Measurements from ENCODE around the gene OOSP1. TPM values are rescaled to one million over a fixed set of nuclear protein-coding genes. Genes with fewer than 3 reads are reported as not detected.
A peak's percentile ranks its signal among the peaks of the same experiment; 100 is the strongest.
"Not testable (repeated sequence)": the region's sequence is repeated elsewhere in the genome, so short reads cannot be mapped to it uniquely, and the experiment has no call there.

OOSP1 gene
- not detected for total RNA-seq

- no peak within 1 kb of the TSS for H3K27ac Mint-ChIP-seq
- H3K4me3 Mint-ChIP-seq, result no peak within 1 kb of the TSS
- no peaks in the 10 kb centered on the region for H3K9me3 Mint-ChIP-seq
- DNase-seq (no peak), ATAC-seq (replicated peaks in 1 of 2) (no peak)
- no peaks in the 10 kb centered on the region for H3K4me1 Mint-ChIP-seq (ENCODE audit: low read depth)
- H3K36me3 Mint-ChIP-seq (ENCODE audit: insufficient read depth in 2 of 2), result no peaks in the 10 kb centered on the region
- H3K27me3 Mint-ChIP-seq (ENCODE audit: low read depth), result no peaks in the 10 kb centered on the region
Measured at GRCh38 chr11:59938132-59938531, at the start of gene OOSP1. OOSP1 (plus strand) TSS chr11:59938432; CDS start chr11:59938455, 23 bp downstream.

- DNase-seq (no peak), ATAC-seq (replicated peaks in 1 of 2) (no peak)
- Mint-ChIP-seq H3K27me3 (ENCODE audit: low read depth) (peaks cover 28% of the 10 kb centered on the region), H3K9me3 (peaks cover 12 to 21% of the 10 kb centered on the region in 2 donors), H3K27ac (no peak overlapping the region), H3K4me1 (ENCODE audit: low read depth) (no peaks in the 10 kb centered on the region), H3K36me3 (ENCODE audit: insufficient read depth in 2 of 2) (peaks cover 12 to 13% of the 10 kb centered on the region in 2 donors), H3K4me3 (no peak overlapping the region)
Measured at GRCh38 chr11:59891781-59892181, 46.5 kb upstream of the OOSP1 start.

- Mint-ChIP-seq H3K36me3 (ENCODE audit: insufficient read depth in 2 of 2) (peaks cover 8% of the 10 kb centered on the region in 2 donors), H3K27ac (no peak overlapping the region), H3K27me3 (ENCODE audit: low read depth) (peaks cover 28% of the 10 kb centered on the region), H3K9me3 (peaks cover 7 to 13% of the 10 kb centered on the region in 2 donors), H3K4me3 (no peak overlapping the region), H3K4me1 (ENCODE audit: low read depth) (no peaks in the 10 kb centered on the region)
- ATAC-seq (replicated peaks in 1 of 2), result no peak
- no peak for DNase-seq
Measured at GRCh38 chr11:59894616-59895015, 43.6 kb upstream of the OOSP1 start.

GRCh38 chr11:59898046-59898445 lies 40.2 kb upstream of the OOSP1 start:
- no peak for DNase-seq
- Mint-ChIP-seq H3K4me1 (ENCODE audit: low read depth) (no peaks in the 10 kb centered on the region), H3K27ac (no peak overlapping the region), H3K4me3 (no peak overlapping the region), H3K27me3 (ENCODE audit: low read depth) (peaks cover 15% of the 10 kb centered on the region), H3K36me3 (ENCODE audit: insufficient read depth in 2 of 2) (no peaks in the 10 kb centered on the region), H3K9me3 (peaks cover 0 to 1% of the 10 kb centered on the region in 2 donors)
- no peak for ATAC-seq (replicated peaks in 1 of 2)

GRCh38 chr11:59898650-59899049 lies 39.6 kb upstream of the OOSP1 start:
- Mint-ChIP-seq H3K27me3 (ENCODE audit: low read depth) (peaks cover 10% of the 10 kb centered on the region), H3K4me3 (no peak overlapping the region), H3K27ac (no peak overlapping the region), H3K9me3 (peaks cover 0 to 1% of the 10 kb centered on the region in 2 donors), H3K4me1 (ENCODE audit: low read depth) (no peaks in the 10 kb centered on the region), H3K36me3 (ENCODE audit: insufficient read depth in 2 of 2) (no peaks in the 10 kb centered on the region)
- DNase-seq (no peak), ATAC-seq (replicated peaks in 1 of 2) (no peak)

- Mint-ChIP-seq H3K4me3 (no peak overlapping the region), H3K36me3 (ENCODE audit: insufficient read depth in 2 of 2) (no peaks in the 10 kb centered on the region), H3K4me1 (ENCODE audit: low read depth) (no peaks in the 10 kb centered on the region), H3K27ac (no peak overlapping the region), H3K27me3 (ENCODE audit: low read depth) (peaks cover 7% of the 10 kb centered on the region), H3K9me3 (peaks cover 0 to 1% of the 10 kb centered on the region in 2 donors)
- ATAC-seq (replicated peaks in 1 of 2) (no peak), DNase-seq (no peak)
Measured at GRCh38 chr11:59899532-59899931, 38.7 kb upstream of the OOSP1 start.

GRCh38 chr11:59900366-59901126 lies 37.7 kb upstream of the OOSP1 start:
- Mint-ChIP-seq H3K9me3 (peaks cover 1 to 3% of the 10 kb centered on the region in 2 donors), H3K27ac (no peak overlapping the region), H3K4me3 (no peak overlapping the region), H3K36me3 (ENCODE audit: insufficient read depth in 2 of 2) (no peaks in the 10 kb centered on the region), H3K27me3 (ENCODE audit: low read depth) (peaks cover 2% of the 10 kb centered on the region), H3K4me1 (ENCODE audit: low read depth) (no peaks in the 10 kb centered on the region)
- DNase-seq (no peak), ATAC-seq (replicated peaks in 1 of 2) (no peak)

GRCh38 chr11:59901306-59901705 lies 36.9 kb upstream of the OOSP1 start:
- H3K9me3 Mint-ChIP-seq, result peaks cover 2 to 4% of the 10 kb centered on the region in 2 donors
- no peak overlapping the region for H3K4me3 Mint-ChIP-seq
- no peaks in the 10 kb centered on the region for H3K27me3 Mint-ChIP-seq (ENCODE audit: low read depth)
- ATAC-seq (replicated peaks in 1 of 2) (no peak), DNase-seq (no peak)
- no peak overlapping the region for H3K27ac Mint-ChIP-seq
- H3K36me3 Mint-ChIP-seq (ENCODE audit: insufficient read depth in 2 of 2), result no peaks in the 10 kb centered on the region
- H3K4me1 Mint-ChIP-seq (ENCODE audit: low read depth), result no peaks in the 10 kb centered on the region

- DNase-seq; H3K27me3 Mint-ChIP-seq (ENCODE audit: low read depth); ATAC-seq (replicated peaks in 1 of 2); H3K27ac Mint-ChIP-seq; H3K36me3 Mint-ChIP-seq (ENCODE audit: insufficient read depth in 2 of 2); H3K4me3 Mint-ChIP-seq; H3K9me3 Mint-ChIP-seq; H3K4me1 Mint-ChIP-seq (ENCODE audit: low read depth): not testable (repeated sequence)
Measured at GRCh38 chr11:59903569-59903968, 34.7 kb upstream of the OOSP1 start.

GRCh38 chr11:59918480-59918879 lies 19.8 kb upstream of the OOSP1 start:
- ATAC-seq (replicated peaks in 1 of 2), result no peak
- Mint-ChIP-seq H3K4me1 (ENCODE audit: low read depth) (no peaks in the 10 kb centered on the region), H3K27me3 (ENCODE audit: low read depth) (no peaks in the 10 kb centered on the region)

GRCh38 chr11:59918987-59919589 lies 19.1 kb upstream of the OOSP1 start:
- Mint-ChIP-seq H3K9me3 (peaks cover 16 to 20% of the 10 kb centered on the region in 2 donors), H3K27ac (no peak overlapping the region), H3K27me3 (ENCODE audit: low read depth) (no peaks in the 10 kb centered on the region), H3K4me3 (no peak overlapping the region), H3K36me3 (ENCODE audit: insufficient read depth in 2 of 2) (peaks cover 2 to 13% of the 10 kb centered on the region in 2 donors), H3K4me1 (ENCODE audit: low read depth) (no peaks in the 10 kb centered on the region)
- DNase-seq, result peak; percentile 26 to 34
- ATAC-seq (replicated peaks in 1 of 2), result no peak

More at GRCh38 chr11:59918480-59918879, 19.8 kb upstream of the OOSP1 start:
- DNase-seq, result no peak
- Mint-ChIP-seq H3K36me3 (ENCODE audit: insufficient read depth in 2 of 2) (peaks cover 2 to 11% of the 10 kb centered on the region in 2 donors), H3K9me3 (peaks cover 13 to 17% of the 10 kb centered on the region in 2 donors), H3K27ac (no peak overlapping the region), H3K4me3 (no peak overlapping the region)

GRCh38 chr11:59923813-59924212 lies 14.4 kb upstream of the OOSP1 start:
- Mint-ChIP-seq H3K27ac (no peak overlapping the region), H3K9me3 (peaks cover 26 to 29% of the 10 kb centered on the region in 2 donors), H3K4me3 (no peak overlapping the region), H3K36me3 (ENCODE audit: insufficient read depth in 2 of 2) (peaks cover 12 to 15% of the 10 kb centered on the region in 2 donors), H3K27me3 (ENCODE audit: low read depth) (no peaks in the 10 kb centered on the region), H3K4me1 (ENCODE audit: low read depth) (no peaks in the 10 kb centered on the region)
- DNase-seq (no peak), ATAC-seq (replicated peaks in 1 of 2) (no peak)

- Mint-ChIP-seq H3K4me3 (no peak overlapping the region), H3K27ac (no peak overlapping the region), H3K36me3 (ENCODE audit: insufficient read depth in 2 of 2) (peaks cover 0 to 2% of the 10 kb centered on the region in 2 donors), H3K9me3 (peaks cover 9 to 11% of the 10 kb centered on the region in 2 donors), H3K27me3 (ENCODE audit: low read depth) (no peaks in the 10 kb centered on the region), H3K4me1 (ENCODE audit: low read depth) (no peaks in the 10 kb centered on the region)
- ATAC-seq (replicated peaks in 1 of 2) (no peak), DNase-seq (no peak)
Measured at GRCh38 chr11:59931688-59932087, 6.5 kb upstream of the OOSP1 start.
